ENCODE results near the gene PREP.
"Not testable (repeated sequence)": the region's sequence is repeated elsewhere in the genome, so short reads cannot be mapped to it uniquely, and the experiment has no call there.

Gene PREP

GRCh38 chr6:105259913-105260889, 142.7 kb downstream of the PREP start:
- no peak for DNase-seq

DNA sequence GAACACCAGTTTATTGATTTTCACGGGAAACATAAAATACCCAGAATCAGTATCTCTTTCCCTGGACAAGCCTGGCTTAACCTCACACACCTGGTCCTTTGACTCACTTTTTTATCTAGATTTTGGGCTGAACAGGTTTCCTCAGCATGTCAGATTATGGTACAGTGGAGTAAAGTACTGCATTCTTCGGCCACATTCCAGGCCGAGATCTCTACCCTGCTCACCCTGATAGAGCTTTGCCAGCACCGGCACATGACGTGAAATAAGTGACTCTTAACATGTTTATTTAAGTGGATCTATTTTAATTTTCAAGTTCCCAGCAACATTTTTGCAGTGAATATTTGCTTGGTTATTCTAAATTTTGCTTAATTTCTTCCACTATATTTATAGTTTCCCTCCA, 144.1 kb downstream of the PREP start:
- no peak for DNase-seq

DNA sequence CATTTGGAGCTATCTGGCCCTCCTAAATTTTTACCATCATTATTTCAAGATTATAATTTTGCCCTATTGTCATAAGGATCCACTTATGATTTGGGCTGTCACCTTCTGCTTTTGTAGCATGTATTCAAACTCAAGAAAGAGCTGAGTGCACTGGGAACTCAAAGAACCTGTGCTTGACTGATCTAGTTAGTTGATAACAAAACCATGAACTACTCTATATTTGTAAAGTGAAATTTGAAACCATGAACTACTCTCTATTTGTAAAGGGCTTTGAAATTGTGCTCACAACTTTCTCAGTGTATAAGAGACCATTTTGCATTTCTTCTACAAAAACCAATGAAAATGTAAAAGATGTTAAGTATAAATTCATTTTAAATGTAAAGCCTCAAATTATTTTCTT, 145.5 kb downstream of the PREP start:
- no peak for DNase-seq

- DNase-seq = no peak
These were observed 146.3 kb downstream of the PREP start for GRCh38 chr6:105256619-105257018.

- no peak for DNase-seq
These were observed 149.1 kb downstream of the PREP start for GRCh38 chr6:105253787-105254186.

- no peak for DNase-seq
These were observed 151.2 kb downstream of the PREP start for GRCh38 chr6:105251689-105252088.

DNA sequence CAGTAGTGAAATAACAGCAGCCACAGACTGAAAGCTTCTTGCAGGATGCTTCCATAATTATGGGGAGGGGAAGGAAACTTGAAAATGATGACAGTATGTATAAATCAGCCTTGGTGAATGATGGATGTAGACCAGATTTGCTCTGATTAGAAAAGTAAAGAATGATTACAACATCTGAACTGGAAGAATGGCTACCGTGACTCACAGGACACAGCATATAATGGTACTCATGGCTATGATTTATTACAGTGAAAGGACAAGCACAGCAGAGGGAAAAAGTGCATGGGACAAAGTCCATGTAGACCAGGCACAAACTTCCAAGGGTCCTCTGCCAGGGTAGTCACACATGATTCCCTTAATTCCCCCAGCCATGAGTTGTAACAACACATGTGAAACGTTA, 152.3 kb downstream of the PREP start:
- DNase-seq = no peak

GRCh38 chr6:105243487-105243886, 159.4 kb downstream of the PREP start:
- DNase-seq = no peak

DNA sequence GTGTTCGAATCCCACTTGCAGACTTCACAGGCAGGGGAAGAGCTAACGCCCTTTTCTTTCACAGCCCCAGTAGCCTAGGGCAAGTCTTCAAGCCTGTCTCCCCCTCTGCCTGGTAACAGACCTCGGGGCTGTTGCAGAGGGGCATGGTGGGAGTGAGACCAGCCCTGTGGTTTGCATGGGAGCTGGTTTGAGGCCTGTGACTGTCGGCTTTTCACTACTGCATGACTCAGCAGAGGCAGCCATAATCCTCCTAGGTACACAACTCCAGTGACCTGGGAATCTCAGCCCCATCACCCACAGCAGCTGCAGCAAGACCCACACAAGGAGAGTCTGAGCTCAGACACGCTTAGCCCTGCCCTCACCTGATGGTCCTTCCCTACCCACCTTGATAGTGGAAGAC, 167.7 kb downstream of the PREP start:
- no peak for DNase-seq

DNA sequence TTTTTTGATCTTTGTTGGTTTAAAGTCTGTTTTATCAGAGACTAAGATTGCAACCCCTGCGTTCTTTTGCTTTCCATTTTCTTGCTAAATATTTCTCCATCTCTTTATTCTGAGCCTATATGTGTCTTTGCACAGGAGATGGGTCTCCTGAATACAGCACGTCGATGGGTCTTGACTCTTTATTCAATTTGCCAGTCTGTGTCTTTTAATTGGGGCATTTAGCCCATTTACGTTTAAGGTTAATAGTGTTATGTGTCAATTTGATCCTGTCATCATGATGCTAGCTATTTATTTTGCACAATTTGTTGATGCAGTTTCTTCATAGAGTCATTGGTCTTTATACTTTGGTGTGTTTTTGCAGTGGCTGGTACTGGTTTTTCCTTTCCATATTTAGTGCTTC, 171.1 kb downstream of the PREP start:
- DNase-seq = not testable (repeated sequence)

All from activated CD4-positive, alpha-beta T cell treated with anti-CD3 and anti-CD28 coated beads, Interleukin-2, Interleukin-6, amounts not matched to agents 100 ng/mL and 50 ng/mL, durations not matched to agents 16 hours and 8 hours (primary cell).